ENCODE measurements around the gene SASH1. TPM values are rescaled to one million over a fixed set of nuclear protein-coding genes. Genes with fewer than 3 reads are reported as not detected.

Gene SASH1
- total RNA-seq, 2 donors from 2014 or later, result 4.6 to 12.4 TPM

DNA sequence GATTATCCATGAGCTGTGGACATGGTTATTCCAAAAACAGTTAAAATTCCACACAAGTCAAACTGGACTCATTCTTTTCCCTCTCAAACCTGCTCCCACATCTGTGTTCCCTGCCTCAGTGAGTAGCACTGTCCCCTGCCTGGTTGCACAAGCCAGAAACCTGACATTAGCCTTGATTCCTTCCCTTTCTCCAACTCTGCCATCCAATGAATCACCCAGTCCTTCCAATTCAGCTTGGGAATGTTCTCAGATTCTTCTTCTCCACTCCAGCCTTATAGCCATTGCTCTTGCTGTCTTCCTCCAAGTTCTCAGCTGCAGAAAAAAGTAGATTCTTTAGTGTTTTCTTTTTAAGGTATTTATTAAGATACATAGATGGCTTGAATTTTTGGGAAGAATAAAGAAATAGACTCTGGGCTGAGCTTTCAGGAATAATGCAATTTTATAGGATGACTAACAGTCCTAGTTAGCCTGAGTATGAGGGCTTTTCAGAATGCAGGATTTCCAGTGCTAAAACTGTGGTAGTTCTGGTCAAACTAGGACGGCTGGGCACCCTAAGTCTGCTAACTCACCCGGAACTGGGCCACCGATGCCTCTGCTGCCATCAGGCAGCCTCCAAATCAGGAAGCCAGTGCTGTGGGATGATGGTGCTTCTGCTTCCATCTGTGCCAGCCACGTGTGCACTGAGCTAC, 18.2 kb upstream of the SASH1 start:
- no peaks in the 10 kb centered on the region for H3K9me3 Mint-ChIP-seq
- H3K4me3 Mint-ChIP-seq, result no peak overlapping the region
- Histone ChIP-seq H3K36me3 (ENCODE audit: control insufficient read depth, insufficient read depth, low read length) (no peaks in the 10 kb centered on the region), H3K27me3 (ENCODE audit: control insufficient read depth, insufficient read depth, low read length, poor library complexity, severe bottlenecking) (no peaks in the 10 kb centered on the region), H3K4me1 (ENCODE audit: control insufficient read depth, insufficient read depth, low read length) (no peaks in the 10 kb centered on the region), H3K9ac (ENCODE audit: extremely low read depth, low read length, poor library complexity, severe bottlenecking) (no peak overlapping the region), H3K27ac (ENCODE audit: low read depth, low read length) (no peak overlapping the region), H3K9me3 (ENCODE audit: control insufficient read depth, low read length) (no peaks in the 10 kb centered on the region), H3K4me3 (ENCODE audit: low read length) (no peak overlapping the region)
- TF ChIP-seq, protein P1, sequence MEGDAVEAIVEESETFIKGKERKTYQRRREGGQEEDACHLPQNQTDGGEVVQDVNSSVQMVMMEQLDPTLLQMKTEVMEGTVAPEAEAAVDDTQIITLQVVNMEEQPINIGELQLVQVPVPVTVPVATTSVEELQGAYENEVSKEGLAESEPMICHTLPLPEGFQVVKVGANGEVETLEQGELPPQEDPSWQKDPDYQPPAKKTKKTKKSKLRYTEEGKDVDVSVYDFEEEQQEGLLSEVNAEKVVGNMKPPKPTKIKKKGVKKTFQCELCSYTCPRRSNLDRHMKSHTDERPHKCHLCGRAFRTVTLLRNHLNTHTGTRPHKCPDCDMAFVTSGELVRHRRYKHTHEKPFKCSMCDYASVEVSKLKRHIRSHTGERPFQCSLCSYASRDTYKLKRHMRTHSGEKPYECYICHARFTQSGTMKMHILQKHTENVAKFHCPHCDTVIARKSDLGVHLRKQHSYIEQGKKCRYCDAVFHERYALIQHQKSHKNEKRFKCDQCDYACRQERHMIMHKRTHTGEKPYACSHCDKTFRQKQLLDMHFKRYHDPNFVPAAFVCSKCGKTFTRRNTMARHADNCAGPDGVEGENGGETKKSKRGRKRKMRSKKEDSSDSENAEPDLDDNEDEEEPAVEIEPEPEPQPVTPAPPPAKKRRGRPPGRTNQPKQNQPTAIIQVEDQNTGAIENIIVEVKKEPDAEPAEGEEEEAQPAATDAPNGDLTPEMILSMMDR (conservative IDR thresholded peaks at IDR 0.05), result no peak
- DNase-seq, result no peak
- peaks cover 4% of the 10 kb centered on the region for H3K4me1 Mint-ChIP-seq
- no peaks in the 10 kb centered on the region for H3K36me3 Mint-ChIP-seq (ENCODE audit: low read depth)
- peaks cover 3% of the 10 kb centered on the region for H3K27me3 Mint-ChIP-seq (ENCODE audit: insufficient read depth)
- H3K27ac Mint-ChIP-seq, result no peak overlapping the region
- WGBS, 2 experiments (ENCODE audit: insufficient coverage in 1 of 2, insufficient read length in 1 of 2), result 71 to 75% methylated on average over 4 of the region's 4 CpGs

DNA sequence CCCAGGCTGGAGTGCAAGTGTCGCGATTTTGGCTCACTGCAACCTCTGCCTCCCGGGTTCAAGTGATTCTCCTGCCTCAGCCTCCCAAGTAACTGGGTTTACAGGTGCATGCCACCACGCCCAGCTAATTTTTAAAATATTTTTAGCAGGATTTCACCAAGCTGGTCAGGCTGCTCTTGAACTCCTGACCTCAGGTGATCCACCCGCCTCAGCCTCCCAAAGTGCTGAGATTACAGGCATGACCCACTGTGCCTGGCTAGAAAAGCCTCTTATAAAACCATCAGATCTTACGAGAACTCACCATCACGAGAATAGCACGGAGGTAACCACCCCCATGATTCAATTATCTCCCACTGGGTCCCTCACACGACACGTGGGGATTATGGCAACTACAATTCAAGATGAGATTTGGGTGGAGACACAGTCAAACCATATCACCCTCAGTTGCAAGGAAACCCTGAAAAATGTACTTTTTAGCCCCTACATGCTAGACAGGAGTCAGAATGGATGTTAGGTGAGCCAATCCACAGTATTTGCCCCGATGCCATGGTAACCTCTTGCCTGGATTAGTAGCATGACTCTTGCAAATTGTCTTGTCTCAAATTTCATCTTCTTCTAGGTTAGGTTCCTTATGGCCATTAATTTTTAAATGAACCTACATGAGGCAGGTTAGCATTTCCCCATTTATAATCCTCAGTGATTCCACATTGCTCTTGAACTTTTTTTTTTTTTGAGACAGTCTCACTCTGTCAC, 17.1 kb upstream of the SASH1 start:
- DNase-seq, result no peak
- no peaks in the 10 kb centered on the region for H3K36me3 ChIP-seq (ENCODE audit: control insufficient read depth, insufficient read depth, low read length)
- H3K9ac ChIP-seq (ENCODE audit: extremely low read depth, low read length, poor library complexity, severe bottlenecking), result no peak overlapping the region
- H3K4me3 Mint-ChIP-seq, result no peak overlapping the region
- H3K9me3 ChIP-seq (ENCODE audit: control insufficient read depth, low read length), result no peaks in the 10 kb centered on the region
- no peaks in the 10 kb centered on the region for H3K9me3 Mint-ChIP-seq
- no peak overlapping the region for H3K27ac ChIP-seq (ENCODE audit: low read depth, low read length)
- TF ChIP-seq, protein P1 (conservative IDR thresholded peaks at IDR 0.05), result no peak
- H3K27me3 Mint-ChIP-seq (ENCODE audit: insufficient read depth), result peaks cover 3% of the 10 kb centered on the region
- no peaks in the 10 kb centered on the region for H3K27me3 ChIP-seq (ENCODE audit: control insufficient read depth, insufficient read depth, low read length, poor library complexity, severe bottlenecking)
- no peaks in the 10 kb centered on the region for H3K36me3 Mint-ChIP-seq (ENCODE audit: low read depth)
- no peaks in the 10 kb centered on the region for H3K4me1 ChIP-seq (ENCODE audit: control insufficient read depth, insufficient read depth, low read length)
- H3K4me1 Mint-ChIP-seq, result peaks cover 4% of the 10 kb centered on the region
- H3K27ac Mint-ChIP-seq, result no peak overlapping the region
- WGBS, 2 experiments (ENCODE audit: insufficient coverage in 1 of 2, insufficient read length in 1 of 2), result 92 to 96% methylated on average over 8 to 11 of the region's 11 CpGs
- H3K4me3 ChIP-seq (ENCODE audit: low read length), result no peak overlapping the region

DNA sequence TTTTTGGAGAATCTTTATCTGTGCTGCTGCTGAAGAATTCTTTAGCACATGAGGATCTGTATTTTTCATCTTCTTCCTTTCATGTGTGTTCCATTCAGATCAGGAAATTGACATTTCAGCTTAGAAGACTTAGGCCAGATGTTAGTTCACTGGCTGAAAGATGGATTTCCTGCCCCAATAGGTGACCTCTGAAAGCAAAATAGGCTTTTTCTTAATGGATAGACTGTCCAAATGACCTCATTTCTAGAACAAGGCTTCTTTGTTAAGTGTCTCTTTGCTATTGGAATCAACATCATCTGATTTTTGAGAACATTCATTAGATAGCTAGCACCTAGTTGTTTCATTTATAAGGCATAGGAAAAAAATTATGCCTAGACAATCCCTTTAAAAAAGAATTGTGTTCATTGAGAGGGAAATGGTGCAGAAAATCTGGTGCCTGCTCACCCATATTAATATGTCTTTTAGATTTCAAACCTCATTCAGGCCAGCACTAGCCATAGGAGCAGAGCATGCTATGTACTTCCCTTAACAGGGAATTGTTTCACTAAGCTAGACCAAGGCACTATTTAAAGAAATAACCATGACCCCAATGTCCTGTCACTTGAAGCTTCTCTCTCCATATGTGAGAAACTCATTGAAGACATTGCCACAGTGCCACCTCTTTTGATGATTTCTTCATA, 13.6 kb upstream of the SASH1 start:
- peaks cover 3% of the 10 kb centered on the region for H3K27me3 Mint-ChIP-seq (ENCODE audit: insufficient read depth)
- Histone ChIP-seq H3K27me3 (ENCODE audit: control insufficient read depth, insufficient read depth, low read length, poor library complexity, severe bottlenecking) (no peaks in the 10 kb centered on the region), H3K9me3 (ENCODE audit: control insufficient read depth, low read length) (no peaks in the 10 kb centered on the region), H3K9ac (ENCODE audit: extremely low read depth, low read length, poor library complexity, severe bottlenecking) (no peak overlapping the region), H3K27ac (ENCODE audit: low read depth, low read length) (peak overlapping the region; percentile 69), H3K4me1 (ENCODE audit: control insufficient read depth, insufficient read depth, low read length) (no peaks in the 10 kb centered on the region), H3K4me3 (ENCODE audit: low read length) (no peak overlapping the region), H3K36me3 (ENCODE audit: control insufficient read depth, insufficient read depth, low read length) (no peaks in the 10 kb centered on the region)
- no peak overlapping the region for H3K27ac Mint-ChIP-seq
- H3K9me3 Mint-ChIP-seq, result no peaks in the 10 kb centered on the region
- TF ChIP-seq, protein P1 (conservative IDR thresholded peaks at IDR 0.05), result no peak
- no peak overlapping the region for H3K4me3 Mint-ChIP-seq
- DNase-seq, result no peak
- H3K36me3 Mint-ChIP-seq (ENCODE audit: low read depth), result no peaks in the 10 kb centered on the region
- peaks cover 4% of the 10 kb centered on the region for H3K4me1 Mint-ChIP-seq
